HUES6 (cell line): Measurements from ENCODE around the gene IQSEC3.

Experiments used
- H3K27ac ChIP-seq: 2 replicates; pipeline ENCODE4 v1.7.0; 2013; ENCODE audit warnings: low read depth, mild to moderate bottlenecking, low read length, inconsistent platforms
- H3K27me3 ChIP-seq: 2 replicates; pipeline ENCODE4 v1.6.1; 2013; ENCODE audit warnings: low read length; ENCODE audit not compliant: control insufficient read depth, insufficient read depth
- H3K36me3 ChIP-seq: 2 replicates; pipeline ENCODE4 v1.6.1; 2013; ENCODE audit warnings: low read length; ENCODE audit not compliant: control insufficient read depth, insufficient read depth
- H3K4me1 ChIP-seq: 2 replicates; pipeline ENCODE4 v1.6.1; 2013; ENCODE audit warnings: low read length; ENCODE audit not compliant: control insufficient read depth, insufficient read depth
- H3K4me3 ChIP-seq: 2 replicates; pipeline ENCODE4 v1.5.1; 2013; ENCODE audit warnings: low read depth, low read length
- H3K9ac ChIP-seq: one replicate; pipeline ENCODE4 v1.6.1; 2013; ENCODE audit warnings: mild to moderate bottlenecking, low read length
- H3K9me3 ChIP-seq: 2 replicates; pipeline ENCODE4 v1.6.1; 2013; ENCODE audit warnings: low read depth, low read length; ENCODE audit not compliant: control insufficient read depth, insufficient read depth

Gene IQSEC3

DNA sequence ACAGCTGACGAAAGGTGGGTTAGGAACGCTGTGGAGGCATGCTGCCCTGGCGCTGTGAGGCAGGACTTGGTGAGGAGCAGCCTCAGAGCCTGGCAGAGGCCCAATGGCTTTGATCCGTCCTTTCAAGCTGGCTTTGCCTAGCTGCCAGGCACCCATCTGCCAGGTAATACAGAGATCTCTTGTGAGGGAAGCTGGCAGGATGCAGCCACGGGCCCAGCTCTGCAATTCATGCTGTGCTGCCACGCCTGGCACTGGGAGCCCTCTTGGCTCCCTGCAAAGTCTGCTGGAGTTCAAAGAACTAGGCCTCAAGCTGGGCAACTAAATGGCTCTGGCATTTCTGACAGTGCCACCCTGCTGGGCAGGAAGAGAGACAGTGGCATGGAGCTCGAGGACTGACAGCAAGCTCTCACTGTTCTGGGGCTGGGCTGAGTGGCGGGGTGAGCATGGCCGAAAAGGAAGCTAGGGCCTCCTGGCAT, 18.7 kb downstream of the IQSEC3 start:
- Histone ChIP-seq H3K27me3 (peaks cover 53% of the 10 kb centered on the region), H3K36me3 (no peaks in the 10 kb centered on the region), H3K4me1 (no peaks in the 10 kb centered on the region), H3K9me3 (peaks cover 10% of the 10 kb centered on the region), H3K27ac (no peak overlapping the region), H3K9ac (no peak overlapping the region), H3K4me3 (no peak overlapping the region)

DNA sequence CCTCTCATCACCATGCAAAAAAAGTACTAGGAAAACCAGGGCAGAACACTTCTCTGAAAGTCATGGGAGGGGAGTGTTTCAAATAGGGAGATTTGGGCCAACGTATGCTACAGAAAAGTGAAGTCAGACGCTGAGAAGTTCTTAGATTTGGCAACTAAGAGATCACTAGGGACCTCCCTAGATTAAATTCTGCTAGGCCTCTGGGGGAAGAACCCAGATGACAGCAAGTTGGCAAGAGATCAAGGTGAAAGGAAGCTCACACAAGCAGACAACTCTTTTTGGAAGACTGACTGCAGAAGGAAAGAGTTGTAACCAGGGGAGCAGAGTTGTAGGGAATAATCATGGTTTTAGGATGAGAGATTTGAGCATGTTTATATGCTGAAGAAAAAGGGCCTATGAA, 20.7 kb downstream of the IQSEC3 start:
- Histone ChIP-seq H3K9ac (no peak overlapping the region), H3K36me3 (no peaks in the 10 kb centered on the region), H3K4me1 (no peaks in the 10 kb centered on the region), H3K27ac (no peak overlapping the region), H3K4me3 (no peak overlapping the region), H3K9me3 (peaks cover 10% of the 10 kb centered on the region), H3K27me3 (peaks cover 33% of the 10 kb centered on the region)

DNA sequence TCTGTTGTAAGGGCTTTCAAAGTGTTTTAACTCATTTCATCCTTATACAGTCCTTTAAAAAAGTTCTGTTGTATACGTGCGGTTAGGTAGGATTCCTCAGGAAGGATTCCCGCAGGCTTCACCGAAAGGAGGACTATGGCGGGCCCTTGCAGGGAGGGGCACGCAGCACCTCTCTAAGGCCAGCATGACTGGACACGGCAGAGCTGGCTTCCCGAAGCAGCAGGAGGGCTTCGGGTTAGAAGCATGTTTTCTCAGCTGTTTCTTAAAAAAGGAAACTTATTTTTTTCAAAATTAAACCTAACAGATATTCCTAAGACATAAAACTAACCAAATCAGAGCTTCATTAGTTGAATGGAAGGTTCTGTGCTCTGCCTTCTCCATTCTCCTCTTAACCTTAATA, 21.3 kb downstream of the IQSEC3 start:
- peaks cover 28% of the 10 kb centered on the region for H3K27me3 ChIP-seq
- H3K9me3 ChIP-seq = peaks cover 10% of the 10 kb centered on the region
- H3K4me1 ChIP-seq = no peaks in the 10 kb centered on the region
- H3K4me3 ChIP-seq = no peak overlapping the region
- H3K27ac ChIP-seq = no peak overlapping the region
- no peak overlapping the region for H3K9ac ChIP-seq
- no peaks in the 10 kb centered on the region for H3K36me3 ChIP-seq

DNA sequence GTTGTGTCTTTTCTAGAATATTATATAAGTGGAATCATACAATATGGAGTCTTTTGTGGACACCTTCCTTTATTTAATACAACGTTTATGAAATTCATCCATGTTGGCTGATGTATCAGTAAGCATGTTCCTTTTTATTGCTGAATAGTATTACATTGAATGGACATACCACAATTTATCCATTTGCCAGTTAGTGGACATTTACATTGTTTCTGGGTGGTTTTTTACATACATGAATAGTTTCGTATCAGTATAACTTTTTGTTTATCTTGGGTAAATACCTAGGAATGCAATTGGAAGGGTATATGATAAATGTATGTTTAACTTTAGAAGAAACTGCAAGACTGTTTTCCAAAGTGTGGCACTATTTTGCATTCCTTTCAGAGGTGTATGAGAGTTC, 23.1 kb downstream of the IQSEC3 start:
- peaks cover 21% of the 10 kb centered on the region for H3K27me3 ChIP-seq
- no peak overlapping the region for H3K9ac ChIP-seq
- peaks cover 10% of the 10 kb centered on the region for H3K9me3 ChIP-seq
- H3K27ac ChIP-seq = no peak overlapping the region
- H3K4me1 ChIP-seq = no peaks in the 10 kb centered on the region
- no peak overlapping the region for H3K4me3 ChIP-seq
- H3K36me3 ChIP-seq = no peaks in the 10 kb centered on the region

DNA sequence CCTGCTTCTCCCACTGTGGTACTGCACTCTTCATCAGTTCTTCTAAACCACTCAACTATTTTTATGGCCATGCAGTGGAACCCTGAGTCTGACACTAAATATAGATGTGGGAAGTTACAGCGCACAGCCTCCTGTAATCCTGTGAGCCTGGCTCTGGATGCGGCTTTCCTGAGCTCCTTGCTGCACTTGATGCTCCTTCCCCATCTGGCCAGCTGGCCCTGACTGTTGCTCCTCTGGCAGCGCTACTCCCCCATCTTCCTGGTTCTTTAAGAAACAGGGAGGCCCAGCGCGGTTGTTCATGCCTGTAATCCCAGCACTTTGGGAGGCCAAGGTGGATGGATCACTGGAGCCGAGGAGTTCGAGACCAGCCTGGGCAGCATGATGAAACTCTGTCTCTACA, 24.6 kb downstream of the IQSEC3 start:
- peaks cover 10% of the 10 kb centered on the region for H3K9me3 ChIP-seq
- H3K27me3 ChIP-seq = peaks cover 21% of the 10 kb centered on the region
- no peaks in the 10 kb centered on the region for H3K36me3 ChIP-seq
- H3K4me3 ChIP-seq = no peak overlapping the region
- H3K4me1 ChIP-seq = no peaks in the 10 kb centered on the region
- H3K9ac ChIP-seq = no peak overlapping the region
- no peak overlapping the region for H3K27ac ChIP-seq

DNA sequence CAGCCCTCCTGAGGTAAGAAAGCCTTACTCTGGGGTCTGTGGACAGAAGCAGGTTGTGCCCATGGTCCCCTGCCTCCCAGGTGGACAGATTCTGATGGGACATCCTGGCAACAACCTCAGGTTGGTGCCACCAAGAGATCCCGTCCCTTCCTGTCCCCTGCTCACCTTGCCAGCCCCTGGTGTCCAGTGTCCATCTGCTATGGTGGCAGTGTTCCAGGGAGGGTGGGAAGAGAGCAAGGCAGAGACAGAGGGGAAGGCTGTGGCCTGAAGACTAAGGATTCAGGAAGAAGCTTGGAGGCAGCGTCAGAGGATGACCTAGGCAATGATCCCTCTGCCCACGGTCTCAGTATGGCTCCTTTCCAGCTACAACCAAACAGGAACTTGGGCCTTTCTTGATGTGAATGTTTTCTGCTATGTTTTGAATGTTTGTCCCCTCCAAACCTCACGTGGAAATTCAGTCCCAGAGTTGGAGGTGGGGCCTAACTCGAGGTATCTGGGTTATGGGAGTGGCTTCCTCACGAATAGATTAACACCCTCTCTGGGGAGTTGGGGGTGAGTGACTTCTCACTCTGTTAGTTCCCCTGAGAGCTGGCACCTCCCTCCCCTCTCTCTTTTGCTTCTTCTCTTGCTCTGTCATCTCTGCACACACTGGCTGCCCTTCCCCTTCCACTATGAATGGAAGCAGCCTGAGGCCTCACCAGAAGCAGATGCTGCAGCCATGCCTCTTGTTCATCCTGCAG, 26.9 kb downstream of the IQSEC3 start:
- no peaks in the 10 kb centered on the region for H3K36me3 ChIP-seq
- no peak overlapping the region for H3K4me3 ChIP-seq
- peaks cover under 1% of the 10 kb centered on the region; the same call in 1 of the 2 replicates for H3K4me1 ChIP-seq
- no peak overlapping the region for H3K27ac ChIP-seq
- H3K9me3 ChIP-seq = peaks cover 10% of the 10 kb centered on the region
- H3K9ac ChIP-seq = no peak overlapping the region
- H3K27me3 ChIP-seq = peaks cover 24% of the 10 kb centered on the region

DNA sequence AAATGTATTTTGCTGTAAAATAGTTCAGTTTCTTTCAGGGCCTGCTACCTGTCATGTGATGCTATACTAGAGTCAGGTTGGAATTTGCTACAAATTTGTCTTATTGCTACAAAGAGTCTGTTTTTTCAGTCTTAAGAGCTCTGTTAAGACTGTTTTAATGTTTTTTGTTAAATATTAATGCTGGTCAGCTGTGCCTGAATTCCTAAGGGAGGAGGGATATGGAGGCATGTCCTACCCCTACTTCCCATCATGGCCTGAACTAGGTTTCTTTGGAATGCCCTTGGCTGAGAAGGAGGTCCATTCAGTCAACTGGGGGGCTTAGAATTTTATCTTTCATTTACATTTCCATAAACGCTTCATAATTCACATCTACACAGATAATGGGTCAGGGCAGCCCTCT, 30.0 kb downstream of the IQSEC3 start:
- no peak overlapping the region for H3K4me3 ChIP-seq
- H3K4me1 ChIP-seq = peaks cover 17% of the 10 kb centered on the region
- H3K27me3 ChIP-seq = peaks cover 44% of the 10 kb centered on the region

DNA sequence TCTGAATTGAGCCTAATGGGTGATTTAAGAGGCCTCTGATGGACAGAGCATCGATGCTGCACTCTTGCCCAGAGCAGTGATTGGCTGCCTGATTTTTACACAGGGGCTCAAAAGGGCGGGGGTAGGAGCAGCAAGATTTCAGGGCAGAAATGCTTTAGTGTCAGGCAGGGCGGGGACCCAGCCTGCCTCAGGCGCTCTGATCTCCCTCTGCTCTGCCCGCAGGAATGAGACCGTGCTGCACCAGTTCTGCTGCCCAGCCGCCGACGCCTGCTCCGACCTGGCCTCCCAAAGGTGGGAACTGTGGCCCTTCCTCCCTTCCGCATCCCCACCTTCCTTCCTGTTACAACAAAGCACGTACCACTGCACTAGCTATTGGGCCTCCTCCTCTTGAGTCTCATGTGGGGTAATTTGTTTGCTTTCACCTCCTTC, 32.4 kb downstream of the IQSEC3 start:
- Histone ChIP-seq H3K9ac (no peak overlapping the region), H3K4me3 (peak overlapping the region; percentile 33), H3K27me3 (peaks cover 42% of the 10 kb centered on the region)

More for the DNA sequence above, 30.0 kb downstream of the IQSEC3 start:
- no peak overlapping the region for H3K27ac ChIP-seq
- H3K9me3 ChIP-seq = no peaks in the 10 kb centered on the region
- H3K36me3 ChIP-seq = no peaks in the 10 kb centered on the region
- H3K9ac ChIP-seq = no peak overlapping the region

DNA sequence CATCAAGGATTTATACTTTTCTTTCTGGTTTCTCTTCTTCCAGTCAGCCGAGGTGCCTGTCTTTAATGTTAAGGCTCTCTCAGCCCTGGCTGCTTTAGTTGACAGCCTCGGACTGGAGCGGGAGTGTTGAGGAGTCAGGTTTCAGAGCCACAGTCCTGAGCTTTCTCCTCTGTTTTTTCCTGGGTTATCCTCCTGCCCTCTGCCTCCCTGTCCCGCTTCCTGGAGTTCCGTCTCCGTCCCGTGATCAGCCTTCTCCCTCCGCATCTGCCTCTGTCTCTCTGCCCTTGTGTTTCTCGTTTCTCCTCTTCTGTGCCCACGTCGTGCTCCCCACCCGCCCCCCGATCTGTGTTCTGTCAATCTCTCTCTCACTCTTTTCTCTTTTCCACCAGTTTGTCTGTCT, 33.0 kb downstream of the IQSEC3 start:
- H3K4me3 ChIP-seq = peak overlapping the region; percentile 33
- H3K9ac ChIP-seq = no peak overlapping the region
- H3K27me3 ChIP-seq = peaks cover 37% of the 10 kb centered on the region
- H3K9me3 ChIP-seq = no peaks in the 10 kb centered on the region
- no peak overlapping the region for H3K27ac ChIP-seq
- H3K36me3 ChIP-seq = no peaks in the 10 kb centered on the region
- H3K4me1 ChIP-seq = peaks cover 33% of the 10 kb centered on the region

More for the DNA sequence above, 32.4 kb downstream of the IQSEC3 start:
- Histone ChIP-seq H3K4me1 (peaks cover 29% of the 10 kb centered on the region), H3K36me3 (no peaks in the 10 kb centered on the region), H3K27ac (no peak overlapping the region), H3K9me3 (no peaks in the 10 kb centered on the region)

DNA sequence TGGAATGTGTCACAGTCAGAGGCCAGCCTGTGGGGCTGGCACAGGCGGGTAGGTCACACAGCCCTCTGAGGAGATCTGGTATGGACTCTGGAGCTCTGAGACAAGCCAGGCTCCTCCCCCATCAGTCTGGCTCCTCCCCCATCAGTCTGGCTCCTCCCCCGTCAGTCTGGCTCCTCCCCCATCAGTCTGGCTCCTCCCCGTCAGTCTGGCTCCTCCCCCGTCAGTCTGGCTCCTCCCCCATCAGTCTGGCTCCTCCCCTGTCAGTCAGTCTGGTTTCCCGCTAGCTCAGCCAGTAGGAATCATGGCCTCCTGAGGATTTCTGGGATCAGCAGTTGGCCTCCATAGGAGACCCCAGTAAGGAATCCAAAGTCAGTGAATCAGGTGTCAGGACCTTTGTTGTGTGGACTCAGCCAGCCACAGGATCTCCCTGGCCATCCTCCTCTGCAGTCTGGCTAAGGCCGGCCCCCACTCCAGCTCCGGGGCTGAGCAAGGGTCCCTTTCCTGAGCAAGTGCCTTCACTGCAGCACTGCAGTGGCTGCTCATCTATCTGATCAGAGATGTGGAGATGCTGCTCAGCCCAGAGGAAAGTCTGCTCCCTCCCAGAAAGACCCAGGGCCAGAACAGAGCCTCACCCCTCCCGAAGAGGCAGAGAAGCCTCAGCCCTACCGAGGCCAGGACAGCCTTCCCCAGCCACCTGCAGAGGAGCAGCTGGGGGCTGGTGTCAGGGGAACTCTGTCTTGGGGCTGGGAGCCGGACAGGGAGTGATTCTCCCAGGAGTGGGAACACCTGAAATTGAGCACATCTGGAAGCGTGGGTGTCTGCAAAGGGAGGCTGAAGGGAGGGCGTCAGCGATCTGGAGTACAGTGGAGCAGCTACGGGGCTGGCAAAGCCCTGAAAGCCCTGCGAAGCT, 35.7 kb downstream of the IQSEC3 start:
- Histone ChIP-seq H3K27ac (no peak overlapping the region), H3K27me3 (peaks cover 32% of the 10 kb centered on the region), H3K36me3 (no peaks in the 10 kb centered on the region), H3K4me3 (peak overlapping the region; percentile 46; the same call in 1 of the 2 replicates), H3K9ac (no peak overlapping the region), H3K9me3 (no peaks in the 10 kb centered on the region), H3K4me1 (peaks cover 43% of the 10 kb centered on the region)

DNA sequence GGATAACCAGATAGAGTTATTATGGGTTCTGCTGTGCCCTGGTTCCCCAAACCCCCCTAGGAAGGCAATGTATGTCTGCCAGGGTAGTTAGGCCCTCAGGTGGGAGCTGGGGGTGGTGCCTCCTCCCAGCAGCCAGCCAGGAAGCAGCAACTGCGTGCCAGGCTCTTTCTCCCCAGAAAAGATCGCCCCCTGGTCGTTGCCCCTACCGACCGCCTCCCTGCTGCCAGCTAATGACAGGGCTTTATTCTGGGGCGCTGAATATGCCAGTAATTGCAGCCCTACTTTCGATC, 36.3 kb downstream of the IQSEC3 start:
- Histone ChIP-seq H3K27me3 (peaks cover 29% of the 10 kb centered on the region), H3K4me3 (peak overlapping the region; percentile 46), H3K36me3 (no peaks in the 10 kb centered on the region), H3K27ac (no peak overlapping the region), H3K9me3 (no peaks in the 10 kb centered on the region), H3K9ac (no peak overlapping the region), H3K4me1 (peaks cover 43% of the 10 kb centered on the region)
